Medulla oblongata (tissue), 1 donor: Measurements from ENCODE around the gene FEZF1.
"Not testable (repeated sequence)": the region's sequence is repeated elsewhere in the genome, so short reads cannot be mapped to it uniquely, and the experiment has no call there.

ENCODE experiments used
- DNase-seq: peaks from one replicate; pipeline ENCODE4 v3.0.0-alpha.2; 2015; ENCODE audit errors: extremely low spot score

FEZF1 gene

DNA sequence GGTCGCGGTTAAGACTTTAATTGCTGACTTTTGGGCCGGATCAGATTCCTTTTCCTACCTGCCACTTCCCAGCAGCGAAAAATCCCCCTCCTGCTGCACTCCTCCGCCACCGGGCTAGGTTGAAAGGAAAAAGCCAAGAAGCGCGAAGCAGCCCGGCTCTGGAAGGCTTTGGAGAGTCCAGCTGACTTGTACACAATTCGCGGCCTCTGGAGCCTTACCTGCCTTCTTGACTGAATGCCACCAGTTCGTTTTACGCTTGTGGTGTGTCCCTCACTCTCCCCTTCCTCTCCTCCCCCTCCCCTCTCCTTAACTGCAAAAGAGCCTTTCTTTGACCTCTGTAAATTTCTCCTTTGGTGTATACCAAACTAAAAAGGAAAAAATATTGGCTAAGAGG is 2.7 kb upstream of the FEZF1 start:
- no peak for DNase-seq

DNA sequence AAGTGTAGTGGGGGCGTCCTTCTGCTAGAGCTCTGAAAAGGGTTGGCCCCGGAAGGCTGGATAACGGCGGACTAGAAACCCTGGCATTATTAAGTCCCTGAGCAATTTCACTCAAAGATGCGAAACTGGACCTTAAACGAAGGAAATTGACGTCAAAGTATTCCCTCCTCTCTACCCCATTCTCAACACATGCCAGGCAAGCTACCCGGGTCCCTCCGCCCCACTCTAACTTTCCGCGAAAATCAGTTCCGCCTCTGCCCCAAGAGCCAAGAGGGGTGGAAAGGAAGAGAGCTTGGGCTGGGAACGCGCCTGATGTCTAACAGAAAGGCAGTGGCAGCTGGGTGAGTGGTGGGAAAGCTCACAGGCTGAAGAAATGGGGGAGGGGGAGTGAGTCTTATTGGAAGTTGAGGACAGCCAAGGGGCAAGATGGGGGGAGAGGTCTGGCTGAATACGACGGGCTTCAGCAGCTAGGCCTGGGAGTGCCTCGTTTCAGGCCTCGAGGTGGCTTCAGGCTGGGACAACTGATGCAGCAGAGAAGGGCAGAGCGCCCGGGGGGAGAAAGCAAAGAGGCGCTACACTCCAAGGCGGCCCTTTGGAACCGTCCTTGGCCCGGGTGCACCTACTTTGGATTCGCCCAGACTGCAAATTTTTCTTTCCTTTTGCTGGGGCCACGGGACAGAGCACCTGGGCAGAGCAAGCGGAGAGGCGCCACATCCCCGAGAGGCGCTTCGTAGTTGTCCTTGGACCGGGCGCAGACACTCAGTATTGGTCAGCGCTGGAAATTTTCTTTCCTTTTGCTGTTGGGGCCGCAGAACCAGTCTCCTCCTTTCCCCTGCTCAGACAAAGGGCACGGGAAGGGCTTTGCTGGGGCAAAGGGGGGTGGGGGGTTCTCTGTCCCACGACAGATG is 2.0 kb upstream of the FEZF1 start:
- no peak for DNase-seq

DNA sequence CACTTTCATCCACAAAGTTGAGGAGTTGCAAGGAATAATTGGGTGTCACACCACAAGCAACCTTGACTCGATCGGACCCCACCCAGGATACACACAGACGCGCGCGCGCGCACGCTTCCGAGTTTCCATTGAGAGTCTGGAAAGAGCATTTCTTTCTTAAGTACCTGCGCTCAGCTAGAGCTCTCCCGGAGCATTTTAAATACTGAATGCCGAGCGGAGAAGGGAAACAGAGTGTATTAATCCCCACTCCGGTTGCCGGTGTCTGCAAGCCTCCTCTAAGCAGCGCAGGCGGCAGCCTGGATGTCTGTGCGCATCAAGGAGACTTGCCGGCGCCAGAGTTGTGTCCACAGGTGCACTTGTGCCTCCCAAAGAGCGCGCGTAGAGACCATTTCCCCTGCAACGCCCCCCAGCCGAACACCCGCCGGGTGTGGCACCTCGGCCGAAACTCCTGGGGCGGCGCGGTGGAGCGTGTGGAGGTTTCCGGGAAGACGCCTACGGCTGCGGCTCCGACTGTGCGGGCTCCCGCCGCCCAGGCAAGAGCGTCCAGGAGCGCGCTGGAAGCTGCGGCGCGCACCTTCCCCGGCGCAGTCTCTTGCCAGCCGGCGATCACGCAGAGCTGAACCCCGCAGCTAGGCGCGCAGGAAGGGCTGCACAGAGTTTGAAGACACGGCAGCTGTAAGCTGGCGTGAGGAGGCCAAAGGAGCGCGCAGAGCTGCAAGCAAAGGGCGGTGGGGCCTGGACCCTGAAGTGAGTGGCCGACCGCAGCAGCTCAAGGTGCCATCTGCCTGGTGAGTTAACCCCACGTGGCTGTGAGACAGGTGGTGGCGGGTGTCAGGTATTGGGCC is 1.1 kb upstream of the FEZF1 start:
- no peak for DNase-seq

DNA sequence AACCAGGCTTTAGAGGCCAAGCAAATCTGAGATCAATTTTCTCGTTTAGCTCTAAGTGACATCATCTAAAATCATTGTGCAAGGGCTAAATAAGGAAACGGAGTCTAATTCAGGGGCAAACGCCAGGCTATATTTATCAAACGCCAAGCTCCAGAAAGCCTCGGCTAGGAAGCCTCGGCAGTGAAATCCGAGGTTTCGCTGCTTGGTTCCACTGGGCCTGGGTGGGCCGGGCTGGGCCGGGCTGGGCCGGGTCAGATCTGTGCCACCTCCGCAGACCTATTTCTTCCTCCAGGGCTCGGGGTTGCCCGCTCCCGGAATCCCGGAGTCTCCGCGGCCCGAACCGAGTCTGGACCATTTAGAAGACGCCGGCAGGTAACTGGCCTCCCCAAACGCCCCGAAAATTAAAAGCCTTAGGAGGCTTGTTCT is 459 bp upstream of the FEZF1 start:
- no peak for DNase-seq

DNA sequence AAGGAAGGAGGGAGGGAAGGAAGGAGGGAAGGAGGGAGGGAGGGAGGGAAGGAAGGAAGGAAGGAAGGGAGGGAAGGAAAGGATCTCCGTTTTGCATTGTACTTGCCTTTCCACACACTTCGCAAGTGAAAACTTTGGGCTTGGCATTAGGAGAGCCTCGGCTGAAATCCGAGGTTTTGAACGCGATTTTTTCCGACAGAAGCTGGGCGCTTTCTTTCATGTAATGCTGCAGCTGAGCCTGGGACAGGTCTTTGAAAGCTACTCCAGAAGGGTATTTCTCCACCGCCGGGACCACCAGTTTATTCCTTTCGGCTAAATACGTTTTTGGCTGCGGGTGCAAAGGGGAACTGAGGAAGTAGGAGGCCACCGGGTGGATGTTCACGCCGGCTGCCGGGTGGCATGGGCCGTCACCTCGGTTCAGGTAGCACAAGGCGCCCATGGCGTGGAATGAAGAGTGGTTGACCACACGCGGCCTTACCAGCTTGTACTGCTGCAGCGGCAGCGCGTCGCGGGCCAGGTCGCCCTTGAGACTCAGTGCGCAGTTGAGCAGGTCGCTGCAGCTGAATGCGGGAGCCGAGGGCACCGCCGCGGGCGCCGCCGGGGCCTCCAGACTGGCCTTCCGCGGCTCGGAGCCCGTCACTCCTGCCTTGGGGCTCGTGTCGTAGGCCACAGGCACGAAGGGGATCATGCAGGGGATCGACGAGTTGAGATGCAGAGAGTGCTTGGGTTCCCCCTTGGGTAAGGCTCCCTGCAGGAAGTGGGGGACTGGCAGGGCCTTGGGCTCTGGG is 825 bp downstream of the FEZF1 start:
- no peak for DNase-seq

DNA sequence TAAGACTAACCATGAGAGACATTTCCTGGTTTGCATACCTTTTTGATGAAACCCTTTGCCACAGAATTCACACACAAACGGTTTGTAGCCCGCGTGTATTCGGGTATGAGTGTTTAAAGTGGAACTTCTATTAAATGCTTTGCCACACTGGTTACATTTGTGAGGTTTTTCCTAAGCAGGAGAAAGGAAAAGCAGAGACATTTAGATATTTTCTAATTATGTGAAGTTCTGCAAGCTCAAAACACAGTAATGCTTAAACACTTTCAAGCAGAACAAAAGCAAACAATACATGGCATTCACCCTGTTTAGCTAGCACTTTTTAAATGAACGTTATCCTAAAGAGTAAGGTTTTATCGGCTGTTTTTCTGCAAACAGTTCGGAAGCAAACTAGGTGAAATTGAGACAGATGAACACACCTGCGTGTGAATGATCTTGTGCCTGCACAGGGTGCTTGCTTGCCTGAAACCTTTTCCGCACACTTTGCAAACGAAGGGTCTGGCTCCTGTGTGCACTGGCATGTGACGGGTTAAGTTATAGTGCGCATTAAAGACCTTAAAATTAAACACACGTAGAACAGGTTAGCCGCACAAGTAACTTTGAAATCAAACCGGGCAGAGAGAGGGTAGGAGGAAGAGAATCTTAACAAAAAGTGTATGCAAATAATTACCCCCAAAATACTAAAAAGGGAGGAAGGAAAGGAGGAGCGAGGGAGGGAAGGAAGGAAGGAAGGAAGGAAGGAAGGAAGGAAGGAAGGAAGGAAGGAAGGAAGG is 1.6 kb downstream of the FEZF1 start:
- no peak for DNase-seq

DNA sequence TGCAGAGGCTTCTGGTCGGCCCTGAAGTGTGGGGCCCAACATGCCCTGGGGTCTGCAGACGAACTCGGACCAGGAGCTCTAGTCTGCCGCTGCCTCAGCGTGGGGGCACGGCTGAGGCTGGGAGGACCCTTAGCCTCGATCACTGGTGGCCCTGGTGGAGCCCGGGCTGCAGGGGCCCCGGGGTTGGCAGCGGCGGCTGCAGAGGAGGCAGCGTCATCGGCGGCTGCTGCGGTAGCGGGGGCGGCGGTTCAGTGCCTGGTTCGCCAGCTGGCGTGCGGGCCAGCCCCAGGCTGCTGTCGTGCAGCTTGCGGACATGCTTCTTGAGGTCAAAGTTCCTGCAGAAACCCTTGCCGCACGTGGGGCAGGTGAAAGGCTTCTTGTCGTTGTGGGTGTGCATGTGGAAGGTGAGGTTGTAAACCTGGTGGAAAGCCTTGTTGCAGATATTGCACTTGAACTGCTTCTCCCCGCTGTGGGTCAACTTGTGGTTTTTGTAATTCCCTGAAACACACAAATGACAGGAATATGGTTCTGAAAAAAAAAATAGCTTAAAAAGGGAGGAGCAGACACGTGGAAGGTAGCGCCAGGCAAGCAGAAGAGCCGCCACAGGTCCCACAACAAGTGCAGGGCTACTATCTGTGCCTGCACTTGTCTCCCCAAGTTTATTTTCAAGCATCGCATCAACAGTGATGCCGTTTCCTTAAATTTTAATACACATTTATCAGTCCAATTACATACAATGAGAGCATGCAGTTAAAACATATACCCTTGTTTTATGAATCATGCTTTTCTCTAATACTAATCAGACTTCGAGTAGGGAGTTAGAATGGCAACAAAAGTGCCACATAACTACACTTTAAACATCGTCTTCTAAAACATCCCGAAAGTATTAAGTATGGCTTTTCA is 2.4 kb downstream of the FEZF1 start:
- DNase-seq = no peak

DNA sequence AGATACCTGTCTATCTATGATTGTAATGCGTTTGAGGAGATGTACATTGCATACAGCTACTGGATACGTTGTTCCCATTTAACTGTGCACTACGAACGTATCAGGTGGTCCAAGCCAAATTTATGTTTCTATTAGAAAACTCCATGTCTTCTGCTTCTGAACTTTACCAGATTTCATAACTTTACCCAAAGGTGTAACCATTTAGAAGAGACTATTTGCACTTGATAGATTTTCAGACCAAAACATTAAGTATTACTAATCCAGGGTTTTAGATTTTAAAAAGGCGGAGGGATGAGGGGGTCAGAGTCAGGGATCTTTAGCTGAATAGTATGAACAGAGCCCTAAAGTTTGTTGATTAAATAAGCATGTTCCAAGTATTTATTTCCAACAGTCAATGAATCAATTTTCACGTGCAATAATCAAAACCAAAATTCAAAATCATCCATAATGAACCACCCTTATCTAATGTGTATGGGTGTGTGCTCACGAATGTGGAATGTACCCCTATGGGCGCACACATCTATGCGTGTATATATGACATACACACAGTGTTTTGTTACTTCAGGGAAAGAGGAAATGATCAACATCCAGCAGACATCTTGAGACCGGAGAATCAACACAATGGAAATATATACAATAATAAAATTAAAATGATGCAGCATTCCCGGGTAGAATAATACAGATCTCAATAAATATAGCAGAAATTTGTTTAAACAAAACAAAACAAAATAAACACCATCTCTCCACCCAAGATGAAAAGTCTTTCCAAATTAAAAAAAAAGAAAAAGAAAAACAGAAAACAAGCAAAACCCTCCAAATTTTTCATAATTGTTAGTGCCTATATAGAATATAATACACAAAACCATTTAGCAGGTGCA is 3.4 kb downstream of the FEZF1 start:
- no peak for DNase-seq

DNA sequence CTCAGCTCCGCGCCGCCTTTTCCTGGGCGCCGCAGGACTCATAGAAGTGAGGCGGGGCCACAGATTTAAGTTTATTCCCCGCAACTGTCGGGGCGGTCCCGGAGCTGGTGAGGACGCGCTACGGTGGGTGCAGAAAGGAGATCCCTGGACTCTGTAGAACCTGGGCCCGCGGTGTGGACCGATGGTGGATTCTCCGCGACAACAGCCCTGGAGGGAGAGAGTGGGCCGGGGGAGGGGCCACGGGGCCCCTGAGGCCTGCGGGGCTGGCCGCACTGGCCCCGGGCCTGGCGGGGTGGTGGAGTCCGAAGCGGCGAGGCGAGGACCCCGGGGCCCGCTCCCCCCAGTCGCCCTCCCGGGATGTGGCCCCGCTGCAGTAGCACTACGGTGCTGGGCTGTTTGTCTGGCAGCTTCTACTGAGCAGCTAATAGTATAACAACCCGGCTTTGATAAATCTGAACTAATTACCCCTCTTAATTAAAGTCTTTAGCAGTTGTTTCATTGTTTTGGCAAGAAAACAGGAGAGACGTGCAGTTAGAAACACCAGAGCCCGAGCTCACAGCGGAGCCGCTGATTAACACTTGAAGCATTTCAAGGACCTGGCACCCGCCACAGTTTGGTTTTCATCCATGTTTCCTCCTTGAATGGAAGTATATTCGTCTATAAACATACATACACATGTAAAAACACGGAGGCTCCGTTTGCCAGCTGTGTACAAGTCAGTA is 4.2 kb downstream of the FEZF1 start:
- DNase-seq = no peak

DNA sequence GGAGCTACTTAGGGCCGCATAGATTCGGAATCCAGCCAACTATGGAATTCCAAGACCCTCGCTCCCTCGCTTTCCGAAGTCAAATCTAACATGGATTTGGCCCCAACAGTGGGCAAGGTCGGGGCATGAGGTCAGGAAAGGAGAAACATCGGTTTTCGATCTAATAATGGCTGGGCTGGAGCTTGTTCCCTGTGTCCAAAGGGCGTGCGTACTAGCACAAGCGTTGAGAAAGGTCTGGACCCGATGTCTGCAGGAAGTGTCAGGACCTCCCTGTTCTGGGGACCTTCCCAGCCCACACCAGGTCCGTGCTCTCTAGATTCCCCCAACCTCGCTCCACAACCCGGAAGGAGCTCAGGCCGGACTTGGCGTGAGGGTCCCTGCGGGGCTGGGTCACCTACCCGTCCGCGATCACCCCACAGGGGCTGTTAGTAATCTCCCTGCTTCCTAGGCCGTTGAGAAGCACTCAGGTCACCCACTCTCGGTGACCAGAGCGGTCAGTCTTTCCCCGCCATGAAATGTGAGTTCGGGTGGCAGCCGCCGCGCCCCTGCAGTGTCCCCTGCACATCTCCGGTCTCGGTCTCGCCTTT is 4.8 kb downstream of the FEZF1 start:
- DNase-seq = no peak

DNA sequence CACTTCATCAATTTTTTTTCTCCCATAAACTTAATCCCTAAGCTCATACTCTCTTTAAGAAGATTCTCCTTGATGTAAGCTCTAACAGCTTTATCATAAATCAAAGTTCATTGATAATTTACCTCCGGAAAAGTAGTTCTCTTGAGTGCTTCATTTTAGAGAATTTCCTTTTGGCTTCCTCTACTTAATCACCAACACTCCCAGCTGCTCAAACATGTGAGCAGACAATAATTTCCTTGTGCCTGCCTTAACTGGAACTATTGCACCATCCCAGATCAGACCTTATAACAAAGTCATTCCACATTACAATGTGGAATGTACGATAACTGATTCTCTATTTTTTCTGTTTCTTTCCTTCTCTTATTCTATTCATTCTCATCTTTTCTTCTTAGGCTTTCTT is 5.9 kb downstream of the FEZF1 start:
- no peak for DNase-seq

DNA sequence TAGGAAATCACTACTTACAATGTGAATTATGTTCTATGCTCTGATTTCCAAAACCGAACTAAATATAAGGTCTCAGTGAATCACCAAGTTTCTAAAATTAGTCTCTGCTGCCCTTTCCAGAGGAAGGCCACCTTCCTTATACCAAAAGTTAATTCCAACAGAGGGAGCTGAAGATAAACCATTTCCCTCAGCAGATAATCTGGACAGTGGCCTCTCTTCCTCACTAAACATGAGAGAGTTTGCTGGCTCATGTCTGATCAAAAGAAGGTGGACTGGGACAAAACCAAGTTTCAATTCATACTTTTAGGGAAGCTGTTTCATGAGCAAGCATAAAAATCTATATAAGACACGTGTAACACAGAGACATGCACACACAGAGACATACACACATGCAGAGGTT is 6.4 kb downstream of the FEZF1 start:
- no peak for DNase-seq

DNA sequence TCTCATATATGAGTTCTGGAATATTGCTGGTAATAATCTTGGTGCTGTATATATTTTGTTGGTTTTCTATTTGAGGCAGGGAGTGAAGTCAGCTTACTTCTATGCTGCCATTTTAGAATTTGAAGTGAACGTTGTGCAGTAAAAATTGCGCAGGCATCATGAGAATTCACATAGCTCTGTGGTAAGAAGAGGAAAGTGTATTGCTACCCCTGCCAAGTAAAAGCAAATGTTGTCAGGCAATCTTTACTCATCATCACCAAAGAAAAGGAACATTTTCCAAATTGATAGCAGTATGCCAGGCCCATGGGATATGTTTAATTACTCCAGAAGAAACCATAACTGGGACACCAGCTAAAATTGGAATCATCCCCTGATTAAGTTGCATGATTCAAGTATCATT is 13.4 kb downstream of the FEZF1 start:
- DNase-seq = no peak

DNA sequence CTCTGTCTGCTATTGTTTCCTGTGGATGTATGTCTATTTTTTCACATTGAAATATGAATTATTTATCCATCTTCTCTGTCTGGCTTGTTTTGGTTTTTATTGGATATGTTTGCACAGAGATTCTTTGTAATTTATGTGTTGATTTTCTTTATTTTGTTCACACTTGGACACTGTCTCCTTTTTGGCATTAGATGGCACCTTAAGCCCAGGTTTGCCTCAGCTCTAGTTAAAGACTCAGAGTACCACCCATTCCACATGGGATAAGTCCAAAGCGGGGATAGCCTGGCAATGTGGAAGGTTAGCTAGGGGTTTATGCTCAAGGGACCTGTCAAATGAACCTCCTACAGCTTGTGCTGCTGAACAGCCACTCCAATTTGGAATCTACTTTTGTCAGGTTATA is 14.1 kb downstream of the FEZF1 start:
- DNase-seq = no peak

DNA sequence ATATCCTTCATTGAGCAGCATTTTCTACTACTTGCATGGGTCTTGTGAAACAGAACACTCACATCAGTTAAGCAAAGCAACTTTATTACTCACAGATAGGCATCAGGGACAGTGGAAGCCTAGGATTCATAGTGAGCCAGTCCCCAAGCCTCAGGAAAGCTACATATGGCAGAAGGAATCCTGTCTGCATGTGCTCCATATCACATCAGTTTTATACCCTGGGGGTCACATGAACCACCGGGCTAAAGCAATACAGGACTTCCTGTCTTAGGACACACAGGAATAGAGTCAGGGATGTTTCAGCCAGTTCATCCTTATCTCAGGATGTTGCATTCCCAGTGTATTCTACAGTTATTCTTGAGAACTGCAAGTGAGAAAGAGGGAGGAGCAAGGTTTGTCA is 15.1 kb downstream of the FEZF1 start:
- DNase-seq = no peak

DNA sequence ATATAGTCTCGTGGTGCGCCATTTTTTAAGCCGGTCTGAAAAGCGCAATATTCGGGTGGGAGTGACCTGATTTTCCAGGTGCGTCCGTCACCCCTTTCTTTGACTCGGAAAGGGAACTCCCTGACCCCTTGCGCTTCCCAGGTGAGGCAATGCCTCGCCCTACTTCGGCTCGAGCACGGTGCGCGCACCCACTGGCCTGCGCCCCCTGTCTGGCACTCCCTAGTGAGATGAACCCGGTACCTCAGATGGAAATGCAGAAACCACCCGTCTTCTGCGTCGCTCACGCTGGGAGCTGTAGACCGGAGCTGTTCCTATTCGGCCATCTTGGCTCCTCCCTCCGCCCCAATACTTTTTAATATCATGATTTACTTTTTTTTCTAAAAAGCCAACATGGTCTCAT is 19.9 kb downstream of the FEZF1 start:
- not testable (repeated sequence) for DNase-seq

DNA sequence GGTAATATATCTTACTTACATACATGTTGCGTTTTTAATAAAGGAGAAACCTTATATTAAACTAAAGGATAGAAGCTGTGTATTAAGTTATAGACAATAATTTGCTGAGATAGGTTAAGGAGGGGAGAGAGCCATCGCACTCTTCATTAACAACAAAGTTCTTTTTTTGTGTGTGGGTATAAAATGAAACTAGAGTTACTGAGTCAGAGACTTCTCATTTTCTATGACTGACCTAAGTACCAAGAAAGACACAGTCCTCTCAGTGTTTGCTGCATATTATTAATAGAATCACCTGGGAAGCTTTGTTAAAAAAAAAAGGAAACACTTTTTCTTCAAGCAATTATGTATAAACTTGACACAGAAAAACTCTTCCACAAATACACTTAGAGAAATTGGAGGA is 31.4 kb downstream of the FEZF1 start:
- DNase-seq = no peak

DNA sequence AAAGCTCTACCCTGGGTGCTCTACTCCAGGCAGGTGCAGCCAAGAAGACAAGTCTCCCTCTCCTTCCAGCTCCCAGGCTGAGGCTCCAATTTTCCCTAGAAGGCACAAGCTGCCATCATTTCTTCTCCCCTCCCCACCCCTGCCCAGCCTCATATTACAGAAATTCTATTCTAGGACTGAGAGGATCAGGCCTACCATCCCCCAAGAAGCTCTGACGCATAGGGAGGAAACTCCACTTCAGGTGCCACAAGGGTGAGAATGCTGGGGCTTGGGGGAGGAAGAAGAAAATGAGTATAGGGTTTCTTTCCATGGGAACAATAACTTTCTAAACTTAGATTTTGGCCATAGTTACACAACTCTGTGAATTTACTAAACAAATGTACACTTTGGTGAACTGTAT is 35.3 kb downstream of the FEZF1 start:
- no peak for DNase-seq
